ENCODE data around the gene DISP2.

The DISP2 gene

DNA sequence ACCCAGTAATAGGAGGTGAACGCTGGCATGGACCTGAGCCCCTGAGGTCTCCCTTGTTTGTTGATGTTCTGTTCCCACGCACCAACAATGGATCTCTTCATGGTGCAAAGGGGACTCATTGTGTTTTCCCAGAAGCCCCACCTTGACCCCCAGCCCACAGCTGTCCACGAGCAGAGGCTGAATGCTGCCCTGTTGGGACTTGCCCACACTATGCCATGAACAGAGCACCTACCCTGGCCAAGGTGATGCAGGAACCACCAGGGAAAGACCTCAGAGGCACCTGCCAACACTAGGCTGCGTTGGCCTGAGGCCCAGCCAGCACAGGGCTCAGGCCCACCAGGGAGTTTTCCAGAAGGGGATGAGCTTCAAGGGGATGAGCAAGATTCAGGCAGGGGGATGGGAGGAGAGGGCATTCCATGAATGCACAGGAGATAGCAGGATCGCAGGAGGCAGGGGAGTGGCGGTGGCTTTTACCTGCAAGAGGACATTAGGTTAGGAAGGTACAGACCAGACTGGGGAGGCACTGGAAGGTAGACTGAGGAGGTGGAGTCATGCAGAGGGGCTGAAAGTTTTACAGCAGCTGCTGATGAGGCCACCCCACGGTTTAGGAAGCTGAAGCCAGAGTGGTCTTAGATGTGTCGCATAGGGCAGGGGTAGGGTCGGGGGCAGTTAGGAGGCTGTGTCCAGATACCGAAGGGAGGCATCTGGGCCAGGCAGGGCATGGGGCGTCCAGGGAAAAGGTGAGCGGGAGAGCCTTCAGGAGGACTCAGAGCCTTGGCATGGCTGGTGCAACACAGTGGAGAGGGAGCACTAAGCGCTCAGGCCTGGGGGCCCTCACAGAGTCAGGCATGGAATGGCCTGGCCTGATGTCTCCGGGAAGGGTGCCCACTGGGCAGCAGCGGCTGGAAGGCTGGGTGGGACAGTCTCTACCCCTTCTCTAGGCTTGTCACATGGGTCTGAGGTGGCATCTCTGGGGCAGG is 11.2 kb upstream of the DISP2 start:
- DNase-seq (ENCODE audit: low read depth): no peak
- TF ChIP-seq, protein P1, sequence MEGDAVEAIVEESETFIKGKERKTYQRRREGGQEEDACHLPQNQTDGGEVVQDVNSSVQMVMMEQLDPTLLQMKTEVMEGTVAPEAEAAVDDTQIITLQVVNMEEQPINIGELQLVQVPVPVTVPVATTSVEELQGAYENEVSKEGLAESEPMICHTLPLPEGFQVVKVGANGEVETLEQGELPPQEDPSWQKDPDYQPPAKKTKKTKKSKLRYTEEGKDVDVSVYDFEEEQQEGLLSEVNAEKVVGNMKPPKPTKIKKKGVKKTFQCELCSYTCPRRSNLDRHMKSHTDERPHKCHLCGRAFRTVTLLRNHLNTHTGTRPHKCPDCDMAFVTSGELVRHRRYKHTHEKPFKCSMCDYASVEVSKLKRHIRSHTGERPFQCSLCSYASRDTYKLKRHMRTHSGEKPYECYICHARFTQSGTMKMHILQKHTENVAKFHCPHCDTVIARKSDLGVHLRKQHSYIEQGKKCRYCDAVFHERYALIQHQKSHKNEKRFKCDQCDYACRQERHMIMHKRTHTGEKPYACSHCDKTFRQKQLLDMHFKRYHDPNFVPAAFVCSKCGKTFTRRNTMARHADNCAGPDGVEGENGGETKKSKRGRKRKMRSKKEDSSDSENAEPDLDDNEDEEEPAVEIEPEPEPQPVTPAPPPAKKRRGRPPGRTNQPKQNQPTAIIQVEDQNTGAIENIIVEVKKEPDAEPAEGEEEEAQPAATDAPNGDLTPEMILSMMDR (conservative IDR thresholded peaks at IDR 0.05; ENCODE audit: control insufficient read depth, insufficient read depth, low read depth, low read length): no peak
- H3K4me3 ChIP-seq (ENCODE audit: control insufficient read depth, low read depth, low read length): no peak overlapping the region

DNA sequence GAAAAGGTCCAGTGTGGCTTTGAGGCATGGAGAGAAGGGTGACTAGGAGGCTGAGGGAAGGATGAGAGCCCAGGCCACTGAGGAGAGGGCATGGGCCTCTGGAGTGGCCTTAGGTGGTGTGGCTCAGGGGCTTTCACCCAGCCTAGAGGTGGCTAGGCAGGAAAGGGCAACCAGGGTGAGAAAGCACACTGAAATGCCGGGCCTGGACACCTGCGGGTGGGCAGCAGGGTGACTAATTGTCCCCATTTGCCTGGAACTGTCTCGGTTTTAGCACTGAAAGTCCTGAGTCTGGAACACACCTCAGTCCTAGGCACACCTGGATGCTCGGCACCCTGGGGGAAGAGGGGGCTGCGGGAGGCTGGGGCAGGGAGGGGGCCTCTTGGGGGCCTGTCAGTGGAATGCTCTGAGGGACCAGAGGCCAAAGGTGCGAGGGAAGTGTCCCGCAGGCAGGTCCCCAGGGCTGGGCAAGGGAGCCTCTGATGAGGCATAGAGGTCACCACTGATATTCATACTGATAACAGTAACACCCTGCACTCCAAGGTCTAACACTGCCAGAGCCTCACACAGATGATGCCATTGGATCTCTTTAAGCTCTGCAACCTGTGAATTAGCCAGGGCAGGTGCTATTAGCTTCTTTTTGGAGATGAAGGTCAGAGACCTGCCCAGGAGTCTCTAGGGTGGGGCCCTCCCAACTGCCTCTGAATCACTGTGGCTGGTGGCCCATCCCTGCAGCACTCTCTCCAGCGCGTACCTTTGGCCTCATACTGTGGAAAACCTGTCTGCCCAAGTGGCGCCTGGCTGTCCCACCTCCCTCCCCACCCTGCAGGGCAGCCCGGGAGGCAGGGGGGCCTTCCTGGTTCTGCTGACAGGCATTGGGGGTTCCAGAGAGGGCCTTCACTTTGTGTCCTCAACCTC is 10.2 kb upstream of the DISP2 start:
- no peak for DNase-seq (ENCODE audit: low read depth)
- TF ChIP-seq, protein P1 (conservative IDR thresholded peaks at IDR 0.05; ENCODE audit: control insufficient read depth, insufficient read depth, low read depth, low read length): no peak
- H3K4me3 ChIP-seq (ENCODE audit: control insufficient read depth, low read depth, low read length): no peak overlapping the region

DNA sequence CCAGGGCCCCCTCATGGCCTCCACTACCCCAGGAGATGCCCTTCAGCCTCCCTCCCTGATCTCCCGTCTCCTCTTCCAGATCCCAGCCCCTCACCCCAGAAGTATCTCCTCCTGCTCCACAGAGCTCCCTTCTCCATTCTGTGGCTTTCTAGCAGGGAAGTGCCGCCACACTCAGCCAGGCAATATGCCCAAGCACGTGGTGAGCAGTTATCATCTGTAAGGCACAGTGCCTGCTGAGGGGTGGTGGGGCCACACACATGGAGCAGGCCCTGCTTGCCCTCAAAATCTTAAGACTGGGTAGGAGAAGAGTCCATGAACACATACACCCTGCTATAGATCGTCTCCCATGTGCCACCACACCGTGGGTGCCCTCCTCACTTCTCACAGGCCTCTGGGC is 9.5 kb upstream of the DISP2 start:
- DNase-seq (ENCODE audit: low read depth): no peak
- H3K4me3 ChIP-seq (ENCODE audit: control insufficient read depth, low read depth, low read length): no peak overlapping the region
- TF ChIP-seq, protein P1 (conservative IDR thresholded peaks at IDR 0.05; ENCODE audit: control insufficient read depth, insufficient read depth, low read depth, low read length): no peak

DNA sequence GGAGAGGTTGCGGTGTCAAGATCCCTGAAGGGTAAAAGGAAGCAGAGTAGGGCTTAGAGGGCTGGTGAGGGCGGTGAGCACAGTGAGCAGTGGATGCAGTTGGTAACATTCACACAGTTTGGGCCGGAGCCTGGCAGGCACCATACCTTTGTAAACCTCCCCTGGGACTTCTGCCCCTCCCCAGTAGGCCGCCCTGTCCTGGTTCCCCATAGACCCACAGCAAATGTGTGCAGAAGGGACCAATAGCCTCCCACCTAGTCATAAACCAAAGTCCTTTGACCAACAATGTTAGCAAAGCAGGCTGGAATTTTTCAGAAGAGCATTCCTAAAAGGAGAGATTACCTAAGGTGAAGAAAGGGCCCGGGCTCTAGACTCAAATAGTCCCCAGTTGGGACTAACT is 8.9 kb upstream of the DISP2 start:
- no peak overlapping the region for H3K4me3 ChIP-seq (ENCODE audit: control insufficient read depth, low read depth, low read length)
- no peak for DNase-seq (ENCODE audit: low read depth)
- TF ChIP-seq, protein P1 (conservative IDR thresholded peaks at IDR 0.05; ENCODE audit: control insufficient read depth, insufficient read depth, low read depth, low read length): no peak

DNA sequence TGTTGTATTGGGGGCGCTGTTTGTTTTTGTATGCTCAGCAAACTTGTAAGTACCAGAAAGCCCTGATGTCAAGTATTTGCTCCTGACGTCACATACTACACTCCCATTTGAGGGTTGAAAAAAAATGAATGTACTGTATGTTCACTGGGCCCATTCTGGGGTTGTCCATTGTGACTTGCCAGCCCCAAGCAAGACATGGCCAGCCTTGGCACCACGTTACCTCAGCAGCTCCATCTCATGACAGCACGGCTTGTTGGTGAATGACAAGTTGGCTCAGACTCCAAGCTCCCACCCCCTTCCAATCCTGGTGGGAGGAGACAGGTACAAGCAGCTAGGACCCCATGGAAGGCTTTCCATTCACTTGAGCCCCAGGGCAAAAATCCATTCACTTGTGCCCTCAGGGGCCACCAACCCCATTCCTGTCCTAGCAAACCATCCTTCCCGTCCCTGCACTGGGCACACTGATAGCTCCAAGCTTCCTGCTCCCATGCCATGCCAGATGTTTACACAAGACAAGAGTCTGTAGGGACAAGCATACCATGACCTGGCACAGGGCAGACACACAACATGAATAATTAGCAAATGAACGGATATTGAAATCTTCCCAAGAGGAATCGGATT is 5.6 kb upstream of the DISP2 start:
- TF ChIP-seq, protein P1 (conservative IDR thresholded peaks at IDR 0.05; ENCODE audit: control insufficient read depth, insufficient read depth, low read depth, low read length): no peak

DNA sequence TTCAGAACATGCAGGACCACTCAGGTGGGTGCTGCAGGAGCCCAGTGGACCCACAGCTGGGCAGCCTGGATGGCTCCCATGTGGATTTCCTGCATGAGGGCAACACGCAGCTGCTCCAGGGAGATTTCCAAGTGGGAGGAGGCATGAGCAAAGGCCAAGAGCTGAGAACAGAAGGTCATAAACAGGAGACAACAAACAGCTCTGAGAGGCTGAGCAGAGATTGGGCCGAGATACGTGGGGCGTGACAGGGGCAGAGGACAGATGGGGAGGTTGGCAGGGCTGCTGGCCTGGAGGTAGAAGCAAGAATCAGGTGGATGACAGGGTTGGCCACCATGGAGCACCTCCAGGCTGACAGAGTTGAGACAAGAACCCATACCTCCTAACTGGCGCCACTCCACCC is 4.3 kb upstream of the DISP2 start:
- H3K4me3 ChIP-seq (ENCODE audit: control insufficient read depth, low read depth, low read length): no peak overlapping the region
- TF ChIP-seq, protein P1 (conservative IDR thresholded peaks at IDR 0.05; ENCODE audit: control insufficient read depth, insufficient read depth, low read depth, low read length): no peak
- DNase-seq (ENCODE audit: low read depth): no peak

More for the DNA sequence above, 5.6 kb upstream of the DISP2 start:
- no peak for DNase-seq (ENCODE audit: low read depth)
- H3K4me3 ChIP-seq (ENCODE audit: control insufficient read depth, low read depth, low read length): no peak overlapping the region
